Measurements from ENCODE around the gene DZANK1.
A peak's percentile ranks its signal among the peaks of the same experiment; 100 is the strongest.

DZANK1 gene

DNA sequence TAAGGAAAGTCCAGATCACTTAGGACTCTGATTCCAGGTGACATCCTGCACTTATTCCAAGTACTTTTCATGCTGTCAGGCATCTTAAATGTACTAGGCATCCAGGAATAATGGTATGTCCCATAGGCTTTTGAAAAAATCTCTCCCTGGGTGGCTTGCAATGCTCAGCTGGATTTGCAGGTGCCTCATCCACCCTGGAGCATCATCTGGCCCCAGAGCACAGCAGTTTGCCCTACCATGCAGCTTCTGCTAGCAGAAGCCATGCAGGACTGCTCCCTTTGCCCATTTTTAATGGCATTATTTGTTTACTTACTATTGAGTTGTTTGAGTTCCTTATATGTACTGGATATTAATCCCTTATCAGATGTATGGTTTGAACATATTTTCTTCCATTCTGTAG, 45.2 kb downstream of the DZANK1 start:
- no peak overlapping the region for H3K4me3 ChIP-seq (ENCODE audit: low read depth, low read length)
- DNase-seq (ENCODE audit: low read depth) = peak; percentile 37
- TF ChIP-seq, protein P1, sequence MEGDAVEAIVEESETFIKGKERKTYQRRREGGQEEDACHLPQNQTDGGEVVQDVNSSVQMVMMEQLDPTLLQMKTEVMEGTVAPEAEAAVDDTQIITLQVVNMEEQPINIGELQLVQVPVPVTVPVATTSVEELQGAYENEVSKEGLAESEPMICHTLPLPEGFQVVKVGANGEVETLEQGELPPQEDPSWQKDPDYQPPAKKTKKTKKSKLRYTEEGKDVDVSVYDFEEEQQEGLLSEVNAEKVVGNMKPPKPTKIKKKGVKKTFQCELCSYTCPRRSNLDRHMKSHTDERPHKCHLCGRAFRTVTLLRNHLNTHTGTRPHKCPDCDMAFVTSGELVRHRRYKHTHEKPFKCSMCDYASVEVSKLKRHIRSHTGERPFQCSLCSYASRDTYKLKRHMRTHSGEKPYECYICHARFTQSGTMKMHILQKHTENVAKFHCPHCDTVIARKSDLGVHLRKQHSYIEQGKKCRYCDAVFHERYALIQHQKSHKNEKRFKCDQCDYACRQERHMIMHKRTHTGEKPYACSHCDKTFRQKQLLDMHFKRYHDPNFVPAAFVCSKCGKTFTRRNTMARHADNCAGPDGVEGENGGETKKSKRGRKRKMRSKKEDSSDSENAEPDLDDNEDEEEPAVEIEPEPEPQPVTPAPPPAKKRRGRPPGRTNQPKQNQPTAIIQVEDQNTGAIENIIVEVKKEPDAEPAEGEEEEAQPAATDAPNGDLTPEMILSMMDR (IDR thresholded peaks at IDR 0.05; ENCODE audit: control insufficient read depth, extremely low read depth, insufficient read depth) = no peak

DNA sequence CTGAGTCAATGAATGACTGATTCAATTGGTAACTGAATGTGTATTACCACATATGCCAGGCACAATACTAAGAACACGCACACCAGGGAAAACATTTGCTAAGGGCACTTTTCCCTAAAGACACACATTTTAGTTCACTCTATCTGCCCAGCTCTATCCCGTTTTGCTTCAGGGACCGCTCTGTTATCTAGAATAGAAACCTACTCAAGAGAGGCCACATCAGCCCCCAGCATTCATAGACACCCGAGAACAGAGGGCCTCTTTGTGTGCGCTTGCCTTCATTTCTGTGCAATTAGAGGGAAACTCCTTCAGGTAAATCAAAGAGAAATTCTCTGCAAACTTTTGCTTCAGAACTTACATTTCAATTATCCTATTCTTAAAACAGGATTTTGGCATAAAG, 50.3 kb downstream of the DZANK1 start:
- H3K4me3 ChIP-seq (ENCODE audit: low read depth, low read length) = no peak overlapping the region
- TF ChIP-seq, protein P1 (IDR thresholded peaks at IDR 0.05; ENCODE audit: control insufficient read depth, extremely low read depth, insufficient read depth) = no peak
- no peak for DNase-seq (ENCODE audit: low read depth)

DNA sequence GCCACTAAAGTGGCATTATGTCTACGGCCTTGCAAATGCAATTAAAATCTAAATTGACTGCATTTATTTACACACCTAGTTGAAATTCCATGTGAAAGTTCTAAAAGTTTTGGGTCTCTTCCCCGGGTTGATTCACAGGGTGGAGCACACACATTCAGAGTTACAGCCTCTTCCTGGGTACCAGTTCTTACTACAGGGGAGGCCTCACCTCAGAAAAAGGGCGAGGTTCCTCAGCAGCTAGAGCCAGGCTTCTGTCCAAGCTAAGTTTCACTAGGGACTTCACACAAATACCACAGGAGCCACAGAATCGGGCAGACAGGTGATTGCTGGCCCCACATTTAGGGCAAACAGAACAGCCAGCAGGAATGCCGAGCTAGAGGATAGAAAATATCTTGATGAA, 52.7 kb downstream of the DZANK1 start:
- H3K4me3 ChIP-seq (ENCODE audit: low read depth, low read length) = no peak overlapping the region
- TF ChIP-seq, protein P1 (IDR thresholded peaks at IDR 0.05; ENCODE audit: control insufficient read depth, extremely low read depth, insufficient read depth) = no peak
- DNase-seq (ENCODE audit: low read depth) = no peak

DNA sequence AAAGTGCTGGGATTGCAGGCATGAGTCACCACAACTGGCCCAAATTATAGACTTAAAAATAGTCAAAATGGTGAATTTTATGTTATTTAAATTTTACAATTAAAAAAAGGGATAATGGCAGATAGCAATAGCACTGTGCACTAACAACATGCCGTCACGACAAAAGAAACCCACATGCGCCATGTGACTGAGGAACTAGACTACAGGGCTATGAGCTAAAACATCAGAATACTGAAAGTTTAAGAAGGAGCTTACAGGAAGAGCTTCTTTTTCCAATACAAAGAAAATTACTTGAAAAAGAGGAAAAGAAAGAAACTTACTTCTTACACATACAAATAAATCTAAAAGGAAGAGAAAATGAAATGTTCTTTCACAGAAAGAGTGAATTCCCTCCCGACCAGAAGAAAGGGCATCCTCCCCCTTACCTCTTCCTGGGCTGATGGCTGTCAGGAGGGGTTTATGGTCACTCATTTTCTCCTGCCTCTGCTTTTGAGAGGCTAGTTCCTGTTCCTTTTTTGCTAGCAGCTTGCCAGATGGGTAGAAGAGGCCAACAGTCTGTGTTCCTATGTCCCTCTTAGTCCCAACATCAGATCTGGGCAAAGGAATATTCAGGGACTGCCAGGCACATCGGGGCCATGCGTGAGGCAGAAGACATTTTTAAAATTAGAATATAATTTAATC, 54.5 kb downstream of the DZANK1 start:
- no peak for DNase-seq (ENCODE audit: low read depth)
- TF ChIP-seq, protein P1 (IDR thresholded peaks at IDR 0.05; ENCODE audit: control insufficient read depth, extremely low read depth, insufficient read depth) = no peak
- no peak overlapping the region for H3K4me3 ChIP-seq (ENCODE audit: low read depth, low read length)

DNA sequence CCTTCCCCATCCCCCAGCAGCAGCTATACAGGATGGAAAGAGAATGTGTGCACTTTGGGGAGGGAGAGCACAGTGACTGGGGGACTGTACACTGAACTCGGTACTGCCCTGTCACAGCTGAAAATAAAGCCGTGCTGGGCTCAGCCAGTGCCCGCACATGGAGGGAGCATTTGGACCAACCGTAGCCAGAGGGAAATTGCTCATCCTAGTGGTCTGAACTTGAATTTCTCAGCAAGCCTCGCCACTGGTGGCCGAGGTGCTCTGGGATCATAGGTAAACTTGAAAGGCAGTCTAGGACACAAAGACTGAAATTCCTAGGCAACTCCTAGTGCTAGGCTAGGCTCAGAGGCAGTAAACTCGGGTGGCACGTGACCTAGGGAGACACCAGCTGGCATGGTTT, 61.0 kb downstream of the DZANK1 start:
- DNase-seq (ENCODE audit: low read depth) = no peak
- no peak overlapping the region for H3K4me3 ChIP-seq (ENCODE audit: low read depth, low read length)
- TF ChIP-seq, protein P1 (IDR thresholded peaks at IDR 0.05; ENCODE audit: control insufficient read depth, extremely low read depth, insufficient read depth) = no peak

DNA sequence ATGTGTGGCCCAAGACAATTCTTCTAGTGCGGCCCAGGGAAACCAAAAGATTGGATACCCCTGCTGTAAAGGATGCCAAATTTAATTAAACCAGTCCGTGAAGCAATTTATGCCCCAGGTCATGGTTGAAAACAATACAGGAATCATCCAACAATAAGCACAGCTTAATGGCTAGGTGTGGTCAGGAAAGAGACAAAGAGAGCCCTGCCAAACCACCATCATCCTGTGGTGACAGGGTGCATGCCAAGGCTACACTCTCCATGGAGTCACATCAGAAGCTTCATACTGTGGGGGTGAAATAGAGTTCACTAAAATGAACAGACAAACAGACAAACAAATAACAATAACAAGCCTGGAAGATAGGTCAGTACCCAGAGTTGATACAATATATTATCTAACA, 62.7 kb downstream of the DZANK1 start:
- H3K4me3 ChIP-seq (ENCODE audit: low read depth, low read length) = no peak overlapping the region
- no peak for DNase-seq (ENCODE audit: low read depth)
- TF ChIP-seq, protein P1 (IDR thresholded peaks at IDR 0.05; ENCODE audit: control insufficient read depth, extremely low read depth, insufficient read depth) = no peak

DNA sequence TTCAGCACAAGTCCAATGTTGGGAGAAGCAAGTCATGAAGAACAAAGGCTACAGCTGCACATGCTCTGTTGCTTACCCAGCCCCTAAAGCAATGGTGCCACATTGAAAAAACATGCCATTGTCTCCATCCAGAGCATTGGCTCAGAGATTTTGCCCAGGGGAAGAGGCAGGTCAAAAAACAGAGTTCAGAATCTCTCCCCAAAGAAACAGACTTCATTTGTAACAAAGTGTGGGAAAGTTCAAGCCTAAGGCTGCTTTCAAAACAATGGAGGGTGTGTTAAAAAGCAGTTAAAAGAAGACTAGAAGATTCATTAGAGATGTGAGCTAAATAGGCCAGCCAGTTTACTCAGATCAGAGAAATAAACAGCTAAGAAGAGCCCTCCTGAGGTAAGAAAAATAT, 63.6 kb downstream of the DZANK1 start:
- no peak overlapping the region for H3K4me3 ChIP-seq (ENCODE audit: low read depth, low read length)
- DNase-seq (ENCODE audit: low read depth) = no peak
- TF ChIP-seq, protein P1 (IDR thresholded peaks at IDR 0.05; ENCODE audit: control insufficient read depth, extremely low read depth, insufficient read depth) = no peak
